Left ventricle myocardium inferior (tissue), 1 donor: ENCODE data around the gene PHACTR3. TPM values are rescaled to one million over a fixed set of nuclear protein-coding genes. Genes with fewer than 3 reads are reported as not detected.

Source experiments
- DNase-seq: peaks from one replicate; pipeline ENCODE4 v3.0.0-alpha.2; 2020
- H3K27ac ChIP-seq: fragments of 200-600 bp; replicated peaks from 2 replicates; pipeline ENCODE4 v1.8.0; 2021
- H3K27me3 ChIP-seq: fragments of 200-600 bp; 2 replicates; pipeline ENCODE4 v1.8.0; 2021; ENCODE audit warnings: low read depth
- H3K36me3 ChIP-seq: fragments of 200-600 bp; 2 replicates; pipeline ENCODE4 v1.8.0; 2021
- H3K4me1 ChIP-seq: fragments of 200-600 bp; 2 replicates; pipeline ENCODE4 v1.8.0; 2021
- H3K4me3 ChIP-seq: fragments of 200-600 bp; 2 replicates; pipeline ENCODE4 v1.8.0; 2021; ENCODE audit warnings: mild to moderate bottlenecking, moderate library complexity
- H3K9me3 ChIP-seq: fragments of 200-600 bp; replicated peaks from 2 replicates; pipeline ENCODE4 v1.8.0; 2021
- intact Hi-C: fragments of 100-400 bp; cut with micrococcal nuclease; formaldehyde crosslinking; loops from one replicate; pipeline ENCODE4 v1.11.0; 2022
- total RNA-seq: library from RNA; stranded (reverse); fragmentation: NEBNext Ultra II Directional; extraction: Animal tissue kit (Norgen Biotek cat#: 25700); gene quantifications from one replicate; pipeline ENCODE4 v1.2.1, GENCODE V29; 2021
- TF ChIP-seq, protein P1 (sequence below): fragments of 200-600 bp; IDR thresholded peaks from 2 replicates; pipeline ENCODE4 v1.8.0; 2021; ENCODE audit warnings: antibody characterized with exemption, mild to moderate bottlenecking, borderline replicate concordance
- donor health status: DM: no; HTN: yes; CAD: no; lungs with severe emphysema.

The PHACTR3 gene
- total RNA-seq, 1 donor from 2014 or later, result 4.3 TPM

GRCh38 chr20:59816146-59816738 is 211.9 kb downstream of the PHACTR3 start:
- DNase-seq, result no peak
- intact Hi-C loops, result no loop called here
- H3K27ac ChIP-seq, result no peak overlapping the region

GRCh38 chr20:59817406-59817805 is 213.1 kb downstream of the PHACTR3 start:
- Histone ChIP-seq H3K36me3 (no peaks in the 10 kb centered on the region), H3K27ac (no peak overlapping the region)
- no peak for DNase-seq

More at GRCh38 chr20:59816146-59816738, 211.9 kb downstream of the PHACTR3 start:
- peaks cover 14% of the 10 kb centered on the region for H3K4me1 ChIP-seq
- H3K36me3 ChIP-seq, result no peaks in the 10 kb centered on the region
- no peak overlapping the region for H3K4me3 ChIP-seq
- H3K27me3 ChIP-seq, result no peaks in the 10 kb centered on the region
- TF ChIP-seq, protein P1, sequence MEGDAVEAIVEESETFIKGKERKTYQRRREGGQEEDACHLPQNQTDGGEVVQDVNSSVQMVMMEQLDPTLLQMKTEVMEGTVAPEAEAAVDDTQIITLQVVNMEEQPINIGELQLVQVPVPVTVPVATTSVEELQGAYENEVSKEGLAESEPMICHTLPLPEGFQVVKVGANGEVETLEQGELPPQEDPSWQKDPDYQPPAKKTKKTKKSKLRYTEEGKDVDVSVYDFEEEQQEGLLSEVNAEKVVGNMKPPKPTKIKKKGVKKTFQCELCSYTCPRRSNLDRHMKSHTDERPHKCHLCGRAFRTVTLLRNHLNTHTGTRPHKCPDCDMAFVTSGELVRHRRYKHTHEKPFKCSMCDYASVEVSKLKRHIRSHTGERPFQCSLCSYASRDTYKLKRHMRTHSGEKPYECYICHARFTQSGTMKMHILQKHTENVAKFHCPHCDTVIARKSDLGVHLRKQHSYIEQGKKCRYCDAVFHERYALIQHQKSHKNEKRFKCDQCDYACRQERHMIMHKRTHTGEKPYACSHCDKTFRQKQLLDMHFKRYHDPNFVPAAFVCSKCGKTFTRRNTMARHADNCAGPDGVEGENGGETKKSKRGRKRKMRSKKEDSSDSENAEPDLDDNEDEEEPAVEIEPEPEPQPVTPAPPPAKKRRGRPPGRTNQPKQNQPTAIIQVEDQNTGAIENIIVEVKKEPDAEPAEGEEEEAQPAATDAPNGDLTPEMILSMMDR, result no peak
- H3K9me3 ChIP-seq, result no peaks in the 10 kb centered on the region

DNA sequence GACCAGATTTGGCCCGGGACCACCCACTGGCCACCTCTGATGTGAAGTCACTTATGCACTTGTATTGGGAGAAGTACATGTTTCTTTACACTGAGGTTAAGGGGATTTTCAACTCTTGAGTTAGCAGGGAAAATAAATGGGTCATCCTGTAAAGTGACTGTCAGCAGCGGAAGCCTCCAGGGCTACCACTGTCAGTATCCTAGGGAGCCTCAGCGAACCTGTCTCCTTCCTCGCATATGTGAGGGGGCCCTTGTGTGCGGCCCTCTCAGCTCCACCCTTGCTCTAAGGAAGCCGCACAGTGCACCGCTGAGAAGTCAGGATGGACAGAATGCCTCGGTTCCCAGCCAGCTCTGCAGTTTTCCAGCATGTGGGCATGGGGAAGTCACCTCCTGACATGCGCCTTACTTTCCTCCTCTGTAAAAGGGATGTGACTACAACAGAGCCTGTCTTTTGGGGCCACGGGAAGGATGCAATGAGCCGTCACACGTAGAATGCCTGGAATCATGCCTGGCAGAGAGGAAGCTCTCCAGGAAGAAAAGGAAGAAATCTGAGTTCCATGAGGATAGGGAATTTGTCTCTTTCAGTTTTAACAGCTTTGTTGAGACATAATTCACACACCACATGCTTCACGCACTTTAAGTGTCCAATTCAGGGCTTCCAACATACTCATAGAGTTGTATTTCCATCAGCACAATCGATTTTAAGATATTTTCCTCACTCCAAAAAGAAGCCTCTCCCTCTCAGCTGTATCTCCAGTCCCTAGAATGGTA is 213.7 kb downstream of the PHACTR3 start:
- Histone ChIP-seq H3K4me1 (peaks cover 20% of the 10 kb centered on the region), H3K9me3 (no peaks in the 10 kb centered on the region), H3K36me3 (no peaks in the 10 kb centered on the region), H3K27me3 (no peaks in the 10 kb centered on the region), H3K4me3 (no peak overlapping the region), H3K27ac (no peak overlapping the region)
- TF ChIP-seq, protein P1, result no peak
- DNase-seq, result no peak
- intact Hi-C loops, result no loop called here

More at GRCh38 chr20:59817406-59817805, 213.1 kb downstream of the PHACTR3 start:
- peaks cover 19% of the 10 kb centered on the region for H3K4me1 ChIP-seq
- intact Hi-C loops, result no loop called here
- TF ChIP-seq, protein P1, result no peak
- H3K9me3 ChIP-seq, result no peaks in the 10 kb centered on the region
- H3K27me3 ChIP-seq, result no peaks in the 10 kb centered on the region
- no peak overlapping the region for H3K4me3 ChIP-seq

- intact Hi-C loops, result no loop called here
- DNase-seq, result no peak
- H3K36me3 ChIP-seq, result no peaks in the 10 kb centered on the region
These were observed 214.6 kb downstream of the PHACTR3 start for GRCh38 chr20:59818911-59819310.

DNA sequence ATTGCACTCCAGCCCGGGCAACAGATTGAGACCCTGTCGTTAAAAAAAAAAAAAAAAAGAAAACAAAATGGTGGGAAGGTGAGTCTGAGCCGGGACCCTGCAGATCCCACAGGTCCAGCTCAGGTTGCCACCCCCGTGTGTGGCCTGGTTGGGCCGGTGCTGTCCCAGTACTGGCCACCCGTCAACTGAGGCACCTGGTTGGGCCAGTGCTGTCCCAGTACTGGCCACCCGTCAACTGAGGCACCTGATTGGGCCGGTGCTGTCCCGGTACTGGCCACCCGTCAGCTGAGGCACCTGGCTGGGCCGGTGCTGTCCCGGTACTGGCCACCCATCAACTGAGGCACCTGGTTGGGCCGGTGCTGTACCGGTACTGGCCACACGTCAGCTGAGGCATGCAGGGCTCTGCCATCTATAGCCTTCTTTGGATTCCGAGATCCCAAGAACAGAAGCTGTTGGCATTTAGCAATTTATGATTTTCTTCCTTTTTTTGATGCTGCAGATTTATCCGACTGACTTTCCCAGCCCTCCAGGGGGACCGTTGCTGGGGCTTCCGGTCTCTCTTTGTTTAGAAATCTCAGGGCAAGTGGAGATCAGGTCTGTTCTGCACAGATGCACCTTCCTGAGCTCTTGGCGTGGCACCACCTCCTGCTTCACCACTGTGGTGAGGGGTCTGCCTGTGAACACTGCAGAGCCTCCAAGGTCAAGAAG is 215.3 kb downstream of the PHACTR3 start:
- H3K27me3 ChIP-seq, result no peaks in the 10 kb centered on the region
- H3K9me3 ChIP-seq, result no peaks in the 10 kb centered on the region
- H3K27ac ChIP-seq, result peak overlapping the region; percentile 59
- H3K36me3 ChIP-seq, result no peaks in the 10 kb centered on the region
- TF ChIP-seq, protein P1, result no peak
- no peak overlapping the region for H3K4me3 ChIP-seq
- intact Hi-C loops, result no loop called here
- DNase-seq, result no peak
- peaks cover 31% of the 10 kb centered on the region for H3K4me1 ChIP-seq

More at GRCh38 chr20:59818911-59819310, 214.6 kb downstream of the PHACTR3 start:
- TF ChIP-seq, protein P1, result no peak
- Histone ChIP-seq H3K4me1 (peaks cover 29% of the 10 kb centered on the region), H3K9me3 (no peaks in the 10 kb centered on the region), H3K27ac (no peak overlapping the region), H3K4me3 (no peak overlapping the region), H3K27me3 (no peaks in the 10 kb centered on the region)
